ENCODE data around the gene SNTG2. TPM values are rescaled to one million over a fixed set of nuclear protein-coding genes. Genes with fewer than 3 reads are reported as not detected.

Gene SNTG2
- total and polyA plus RNA-seq, 2 of the 13 experiments (the other 11 are each of a cell fraction or from before 2014, with no cell fraction given) = not detected

DNA sequence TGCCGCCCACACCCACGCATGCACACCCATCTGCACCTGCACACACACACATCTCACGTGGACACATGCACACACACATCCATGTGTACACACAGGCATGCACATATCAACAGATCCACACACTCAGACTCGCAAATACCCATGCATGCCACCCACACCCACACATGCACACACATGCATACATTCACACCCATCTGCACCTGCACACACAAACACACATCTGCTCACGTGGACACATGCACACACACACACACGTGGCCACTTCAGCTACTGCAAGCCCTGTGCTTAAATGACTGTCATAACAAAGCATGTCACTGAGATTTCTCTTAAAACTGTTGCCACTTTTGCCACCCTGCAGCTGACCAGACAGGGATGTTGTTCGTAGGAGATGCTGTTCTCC lies 186.6 kb downstream of the SNTG2 start:
- intact Hi-C loops (cut with micrococcal nuclease; ENCODE audit: unreplicated experiment) = no loop called here
- Histone ChIP-seq H3K27me3 (ENCODE audit: control insufficient read depth in 1 of 2, insufficient read depth in 2 of 2, low read length in 2 of 2) (peaks cover 0 to 9% of the 10 kb centered on the region in 2 experiments; a peak in 1 of 5 replicates), H3K4me3 (replicated peaks in 1 of 3; ENCODE audit: insufficient read depth in 1 of 3, low read depth in 2 of 3, low read length in 3 of 3) (no peak overlapping the region), H3K4me2 (ENCODE audit: low read depth, low read length) (no peak overlapping the region), H3K9me3 (ENCODE audit: low read length) (no peaks in the 10 kb centered on the region), H3K79me2 (ENCODE audit: insufficient read depth, low read length) (no peaks in the 10 kb centered on the region), H3K36me3 (replicated peaks in 1 of 2; ENCODE audit: control insufficient read depth in 1 of 2, insufficient read depth in 2 of 2, low read length in 2 of 2) (no peaks in the 10 kb centered on the region), H4K20me1 (ENCODE audit: insufficient read depth, low read length) (no peaks in the 10 kb centered on the region), H3K9ac (ENCODE audit: insufficient read depth, low read depth, low read length) (no peak overlapping the region), H3K4me1 (ENCODE audit: insufficient read depth, low read length) (no peaks in the 10 kb centered on the region), H3K27ac (ENCODE audit: extremely low read length, insufficient read depth, low read length) (no peak overlapping the region), H2AFZ (ENCODE audit: low read length) (no peak overlapping the region)
- TF ChIP-seq HMG20A (CRISPR knock-in tag; IDR thresholded peaks at IDR 0.05; ENCODE audit: borderline replicate concordance) (no peak), RAD51 (IDR thresholded peaks at IDR 0.05; ENCODE audit: borderline replicate concordance) (no peak), NBN (conservative IDR thresholded peaks at IDR 0.05) (0 out of 2 replicates have a peak, but pooled peaks have one; percentile 71), MNT (IDR thresholded peaks at IDR 0.05) (peak; percentile 99)
- POLR2A ChIA-PET = no interaction called here
- no TSS peak for BruUV-seq (replicated peaks)
- 5% methylated on average over 7 of the region's 7 CpGs for WGBS (ENCODE audit: low lambda C conversion rate)
- CTCF ChIA-PET (ENCODE audit: low intra/inter-chr PET ratio, low total read pairs) = no interaction called here
- in situ Hi-C loops (cut with HindIII; ENCODE audit: extremely low pct_ligation_motif_present, low pct_unique_long_range_greater_than_20kb) = loop anchor here (25.0 kb wide), 2 partner anchors 400 to 425 kb away; no protein-coding TSS in a partner anchor
- FAIRE-seq (no peak), DNase-seq (ENCODE audit: low spot score) (no peak), ATAC-seq (no peak)

DNA sequence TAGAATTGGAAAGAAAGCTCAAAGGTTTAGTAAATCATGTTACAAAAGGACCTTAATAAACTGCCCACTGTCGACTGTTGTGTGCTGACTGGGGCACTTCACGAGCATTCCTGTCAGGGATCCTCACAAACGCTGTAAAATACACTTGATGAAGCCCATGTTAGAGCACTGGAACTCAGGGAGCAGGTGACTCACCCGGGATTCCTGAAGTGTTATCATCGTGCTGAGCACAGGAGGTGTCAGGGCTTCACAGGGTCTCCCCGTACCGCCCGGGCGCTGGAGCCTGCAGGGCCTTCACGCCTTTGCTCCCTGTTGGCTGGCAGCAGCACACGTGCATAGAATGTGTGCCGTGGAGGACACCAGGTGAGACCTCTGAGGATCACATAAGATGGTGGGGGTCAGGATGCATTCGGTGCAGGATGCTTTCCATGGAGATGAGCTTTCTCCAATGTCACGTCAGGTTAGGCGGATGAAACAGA lies 187.3 kb downstream of the SNTG2 start:
- FAIRE-seq (no peak), ATAC-seq (no peak; the same call in 2 of the 3 replicates), DNase-seq (ENCODE audit: low spot score) (no peak)
- Histone ChIP-seq H3K9me3 (ENCODE audit: low read length) (no peaks in the 10 kb centered on the region), H3K4me2 (ENCODE audit: low read depth, low read length) (no peak overlapping the region), H3K4me1 (ENCODE audit: insufficient read depth, low read length) (no peaks in the 10 kb centered on the region), H3K36me3 (replicated peaks in 1 of 2; ENCODE audit: control insufficient read depth in 1 of 2, insufficient read depth in 2 of 2, low read length in 2 of 2) (no peaks in the 10 kb centered on the region), H4K20me1 (ENCODE audit: insufficient read depth, low read length) (no peaks in the 10 kb centered on the region), H3K27ac (ENCODE audit: extremely low read length, insufficient read depth, low read length) (no peak overlapping the region), H3K4me3 (replicated peaks in 1 of 3; ENCODE audit: insufficient read depth in 1 of 3, low read depth in 2 of 3, low read length in 3 of 3) (no peak overlapping the region), H3K79me2 (ENCODE audit: insufficient read depth, low read length) (no peaks in the 10 kb centered on the region), H3K27me3 (ENCODE audit: control insufficient read depth in 1 of 2, insufficient read depth in 2 of 2, low read length in 2 of 2) (peaks cover 0 to 9% of the 10 kb centered on the region in 2 experiments; a peak in 1 of 5 replicates), H3K9ac (ENCODE audit: insufficient read depth, low read depth, low read length) (no peak overlapping the region), H2AFZ (ENCODE audit: low read length) (no peak overlapping the region)
- in situ Hi-C loops (cut with HindIII; ENCODE audit: extremely low pct_ligation_motif_present, low pct_unique_long_range_greater_than_20kb) = loop anchor here (25.0 kb wide), 2 partner anchors 399 to 426 kb away; no protein-coding TSS in a partner anchor
- ChIA-PET POLR2A (no interaction called here), CTCF (ENCODE audit: low intra/inter-chr PET ratio, low total read pairs) (no interaction called here)
- intact Hi-C loops (cut with micrococcal nuclease; ENCODE audit: unreplicated experiment) = no loop called here
- TF ChIP-seq ZNF296 (CRISPR knock-in tag; conservative IDR thresholded peaks at IDR 0.05) (no peak), MAF1 (CRISPR knock-in tag; IDR thresholded peaks at IDR 0.05; ENCODE audit: borderline replicate concordance) (no peak), REXO4 (CRISPR knock-in tag; IDR thresholded peaks at IDR 0.05; ENCODE audit: borderline replicate concordance) (no peak), POGZ (CRISPR knock-in tag; IDR thresholded peaks at IDR 0.05) (no peak), ARID2 (CRISPR knock-in tag; IDR thresholded peaks at IDR 0.05; ENCODE audit: borderline replicate concordance) (no peak)
- 13% methylated on average over 11 of the region's 15 CpGs for WGBS (ENCODE audit: low lambda C conversion rate)
- no TSS peak for BruUV-seq (replicated peaks)
